ENCODE measurements around the gene SNX1. TPM values are rescaled to one million over a fixed set of nuclear protein-coding genes. Genes with fewer than 3 reads are reported as not detected.

SNX1 gene
- total and polyA plus RNA-seq, 2 of the 13 experiments (the other 11 are each of a cell fraction or from before 2014, with no cell fraction given), result 29.3 to 60.1 TPM

DNA sequence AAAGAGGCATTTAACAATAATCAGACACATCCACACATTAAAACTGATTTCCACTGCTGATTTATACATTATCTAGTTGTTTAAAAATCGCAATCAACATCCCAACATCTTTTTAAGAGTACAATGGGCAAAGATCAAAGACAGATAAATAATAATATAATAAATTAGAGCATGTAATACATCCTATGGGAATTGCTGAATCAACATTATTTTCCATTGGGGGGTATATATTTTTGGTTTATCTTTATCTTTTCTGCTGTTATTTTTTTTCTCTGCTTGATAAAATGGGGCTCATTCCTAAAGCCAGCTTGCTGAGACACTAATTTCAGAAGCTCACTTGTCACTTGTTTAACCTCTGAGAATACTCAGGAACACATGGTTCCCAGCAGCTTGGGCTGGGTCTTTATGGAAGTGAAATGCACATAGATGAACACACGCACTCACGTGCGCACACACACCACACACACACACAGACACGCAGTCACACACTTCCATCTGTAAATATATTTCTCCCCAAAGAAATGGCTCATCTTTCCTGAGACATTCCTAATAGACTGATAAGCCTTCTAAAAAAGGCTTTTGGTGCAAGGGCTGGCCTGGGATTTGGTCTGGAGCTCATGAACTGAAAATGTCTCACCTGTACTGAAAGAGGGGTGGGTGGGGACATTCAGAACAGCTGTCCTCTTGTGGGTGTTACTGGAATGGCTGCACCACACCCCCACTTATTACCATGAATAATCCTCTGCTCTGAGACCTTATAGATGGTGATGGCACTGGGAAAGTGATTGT is 70.5 kb downstream of the SNX1 start:
- no peaks in the 10 kb centered on the region; a peak in 1 of 5 replicates for H3K27me3 ChIP-seq (ENCODE audit: control insufficient read depth in 1 of 2, insufficient read depth in 2 of 2, low read length in 2 of 2)
- FAIRE-seq (no peak), DNase-seq (ENCODE audit: low spot score) (no peak), ATAC-seq (no peak)
- 95% methylated on average over 5 of the region's 5 CpGs for WGBS (ENCODE audit: low lambda C conversion rate)
- BruUV-seq (replicated peaks), result no TSS peak
- no peak overlapping the region for H3K9ac ChIP-seq (ENCODE audit: insufficient read depth, low read depth, low read length)
- no peaks in the 10 kb centered on the region for H3K9me3 ChIP-seq (ENCODE audit: low read length)
- ChIA-PET CTCF (ENCODE audit: low intra/inter-chr PET ratio, low total read pairs) (no interaction called here), POLR2A (no interaction called here)
- no peak overlapping the region for H2AFZ ChIP-seq (ENCODE audit: low read length)
- H3K4me3 ChIP-seq (replicated peaks in 1 of 3; ENCODE audit: insufficient read depth in 1 of 3, low read depth in 2 of 3, low read length in 3 of 3), result no peak overlapping the region
- intact Hi-C loops (cut with micrococcal nuclease; ENCODE audit: unreplicated experiment), result no loop called here
- H3K36me3 ChIP-seq (replicated peaks in 1 of 2; ENCODE audit: control insufficient read depth in 1 of 2, insufficient read depth in 2 of 2, low read length in 2 of 2), result peaks cover 3 to 10% of the 10 kb centered on the region in 2 experiments; a peak in 2 of 5 replicates
- H4K20me1 ChIP-seq (ENCODE audit: insufficient read depth, low read length), result no peaks in the 10 kb centered on the region
- no peak overlapping the region for H3K4me2 ChIP-seq (ENCODE audit: low read depth, low read length)
- in situ Hi-C loops (cut with HindIII; ENCODE audit: extremely low pct_ligation_motif_present, low pct_unique_long_range_greater_than_20kb), result no loop called here
- H3K4me1 ChIP-seq (ENCODE audit: insufficient read depth, low read length), result peaks cover 21% of the 10 kb centered on the region
- TF ChIP-seq MAFF (IDR thresholded peaks at IDR 0.05; ENCODE audit: low read depth, low read length) (peak; percentile 87), MAFK (conservative IDR thresholded peaks at IDR 0.05 in 1 of 2, IDR thresholded peaks at IDR 0.05 in 1 of 2; ENCODE audit: low read length in 2 of 2) (peak; percentile 88 to 96), RBM22 (optimal IDR thresholded peaks at IDR 0.05; ENCODE audit: low read length) (peak; percentile 34), KLF13 (CRISPR knock-in tag; IDR thresholded peaks at IDR 0.05) (no peak)
- H3K79me2 ChIP-seq (ENCODE audit: insufficient read depth, low read length), result peaks cover 14% of the 10 kb centered on the region
- H3K27ac ChIP-seq (ENCODE audit: extremely low read length, insufficient read depth, low read length), result no peak overlapping the region

DNA sequence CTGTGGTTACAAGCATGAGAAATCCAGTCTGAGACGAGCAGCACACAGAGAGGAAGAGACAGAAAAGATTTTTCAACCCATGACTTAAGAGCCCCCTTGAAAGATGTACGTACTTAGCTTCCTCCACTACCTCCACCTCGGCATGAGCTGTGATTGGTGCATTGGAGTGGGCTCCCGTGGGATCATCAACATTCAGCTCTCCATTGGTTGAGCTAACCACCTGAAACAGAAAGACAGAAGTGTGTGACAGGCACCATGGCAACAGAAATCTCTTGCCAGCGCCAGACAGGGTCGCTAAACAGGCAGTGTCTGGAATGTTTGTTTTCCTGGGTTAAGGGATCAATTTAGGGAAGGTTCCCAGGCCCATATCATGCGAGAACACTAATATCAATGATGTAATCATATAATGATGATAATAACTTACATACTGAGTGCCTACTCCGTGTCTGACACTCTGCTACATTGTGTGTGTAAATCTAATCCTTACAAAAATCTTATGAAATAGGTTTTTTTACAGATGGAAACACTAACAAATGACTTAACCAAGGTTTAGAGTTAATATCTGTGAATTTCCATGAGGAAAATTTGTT is 84.5 kb downstream of the SNX1 start:
- FAIRE-seq (no peak), ATAC-seq (no peak), DNase-seq (ENCODE audit: low spot score) (no peak)
- no peaks in the 10 kb centered on the region for H3K9me3 ChIP-seq (ENCODE audit: low read length)
- no peak overlapping the region for H3K4me2 ChIP-seq (ENCODE audit: low read depth, low read length)
- no peak overlapping the region for H3K9ac ChIP-seq (ENCODE audit: insufficient read depth, low read depth, low read length)
- H3K4me1 ChIP-seq (ENCODE audit: insufficient read depth, low read length), result no peaks in the 10 kb centered on the region
- peaks cover 7 to 9% of the 10 kb centered on the region in 2 experiments; a peak in 4 of 5 replicates for H3K36me3 ChIP-seq (replicated peaks in 1 of 2; ENCODE audit: control insufficient read depth in 1 of 2, insufficient read depth in 2 of 2, low read length in 2 of 2)
- in situ Hi-C loops (cut with HindIII; ENCODE audit: extremely low pct_ligation_motif_present, low pct_unique_long_range_greater_than_20kb) (no loop called here), intact Hi-C loops (cut with micrococcal nuclease; ENCODE audit: unreplicated experiment) (no loop called here)
- 96% methylated on average over 7 of the region's 8 CpGs for WGBS (ENCODE audit: low lambda C conversion rate)
- ChIA-PET CTCF (ENCODE audit: low intra/inter-chr PET ratio, low total read pairs) (no interaction called here), POLR2A (no interaction called here)
- H3K79me2 ChIP-seq (ENCODE audit: insufficient read depth, low read length), result no peaks in the 10 kb centered on the region
- no peak overlapping the region for H3K27ac ChIP-seq (ENCODE audit: extremely low read length, insufficient read depth, low read length)
- no peaks in the 10 kb centered on the region for H3K27me3 ChIP-seq (ENCODE audit: control insufficient read depth in 1 of 2, insufficient read depth in 2 of 2, low read length in 2 of 2)
- H2AFZ ChIP-seq (ENCODE audit: low read length), result no peak overlapping the region
- BruUV-seq (replicated peaks), result no TSS peak
- TF ChIP-seq ATF7 (IDR thresholded peaks at IDR 0.05), result peak; percentile 19; the same call in 1 of the 2 replicates
- TF ChIP-seq ATF7 (CRISPR knock-in tag; IDR thresholded peaks at IDR 0.05), result no peak
- TF ChIP-seq SOX6 (IDR thresholded peaks at IDR 0.05), result no peak
- TF ChIP-seq SOX6 (CRISPR knock-in tag; IDR thresholded peaks at IDR 0.05), result no peak
- no peak for TF ChIP-seq KLF13 (CRISPR knock-in tag; IDR thresholded peaks at IDR 0.05)
- TF ChIP-seq, protein P1, sequence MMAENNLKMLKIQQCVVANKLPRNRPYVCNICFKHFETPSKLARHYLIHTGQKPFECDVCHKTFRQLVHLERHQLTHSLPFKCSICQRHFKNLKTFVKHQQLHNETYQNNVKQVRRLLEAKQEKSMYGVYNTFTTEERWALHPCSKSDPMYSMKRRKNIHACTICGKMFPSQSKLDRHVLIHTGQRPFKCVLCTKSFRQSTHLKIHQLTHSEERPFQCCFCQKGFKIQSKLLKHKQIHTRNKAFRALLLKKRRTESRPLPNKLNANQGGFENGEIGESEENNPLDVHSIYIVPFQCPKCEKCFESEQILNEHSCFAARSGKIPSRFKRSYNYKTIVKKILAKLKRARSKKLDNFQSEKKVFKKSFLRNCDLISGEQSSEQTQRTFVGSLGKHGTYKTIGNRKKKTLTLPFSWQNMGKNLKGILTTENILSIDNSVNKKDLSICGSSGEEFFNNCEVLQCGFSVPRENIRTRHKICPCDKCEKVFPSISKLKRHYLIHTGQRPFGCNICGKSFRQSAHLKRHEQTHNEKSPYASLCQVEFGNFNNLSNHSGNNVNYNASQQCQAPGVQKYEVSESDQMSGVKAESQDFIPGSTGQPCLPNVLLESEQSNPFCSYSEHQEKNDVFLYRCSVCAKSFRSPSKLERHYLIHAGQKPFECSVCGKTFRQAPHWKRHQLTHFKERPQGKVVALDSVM (CRISPR knock-in tag; IDR thresholded peaks at IDR 0.05), result no peak
- TF ChIP-seq NFYB (CRISPR knock-in tag; IDR thresholded peaks at IDR 0.05), result no peak
- H4K20me1 ChIP-seq (ENCODE audit: insufficient read depth, low read length), result no peaks in the 10 kb centered on the region
- no peak overlapping the region for H3K4me3 ChIP-seq (replicated peaks in 1 of 3; ENCODE audit: insufficient read depth in 1 of 3, low read depth in 2 of 3, low read length in 3 of 3)

Measured in HepG2 (cell line).